Measurements from ENCODE around the gene RAP1A.

The RAP1A gene

GRCh38 chr1:111649648-111650047 lies 30.1 kb downstream of the RAP1A start:
- Histone ChIP-seq H3F3A (ENCODE audit: insufficient read depth, low read length) (no peaks in the 10 kb centered on the region), H3K4me1 (ENCODE audit: low read length) (no peaks in the 10 kb centered on the region), H3K4me3 (ENCODE audit: low read length) (no peak overlapping the region), H3K36me3 (replicated peaks; ENCODE audit: insufficient read depth, low read length) (no peaks in the 10 kb centered on the region), H3K9me3 (replicated peaks; ENCODE audit: insufficient read depth, low read length) (no peaks in the 10 kb centered on the region), H3K27me3 (replicated peaks; ENCODE audit: insufficient read depth, low read length) (no peaks in the 10 kb centered on the region), H3K27ac (ENCODE audit: low read length) (no peak overlapping the region), H3K9ac (ENCODE audit: low read length) (no peak overlapping the region), H3K9me2 (replicated peaks; ENCODE audit: insufficient read depth, low read length) (no peaks in the 10 kb centered on the region), H2AFZ (ENCODE audit: low read length) (no peak overlapping the region), H4K20me1 (ENCODE audit: insufficient read depth, low read length) (no peaks in the 10 kb centered on the region), H3K4me2 (ENCODE audit: low read depth, low read length) (no peak overlapping the region), H3K79me2 (ENCODE audit: low read length) (peaks cover 60% of the 10 kb centered on the region)
- no peak for DNase-seq
- TF ChIP-seq, protein P1, sequence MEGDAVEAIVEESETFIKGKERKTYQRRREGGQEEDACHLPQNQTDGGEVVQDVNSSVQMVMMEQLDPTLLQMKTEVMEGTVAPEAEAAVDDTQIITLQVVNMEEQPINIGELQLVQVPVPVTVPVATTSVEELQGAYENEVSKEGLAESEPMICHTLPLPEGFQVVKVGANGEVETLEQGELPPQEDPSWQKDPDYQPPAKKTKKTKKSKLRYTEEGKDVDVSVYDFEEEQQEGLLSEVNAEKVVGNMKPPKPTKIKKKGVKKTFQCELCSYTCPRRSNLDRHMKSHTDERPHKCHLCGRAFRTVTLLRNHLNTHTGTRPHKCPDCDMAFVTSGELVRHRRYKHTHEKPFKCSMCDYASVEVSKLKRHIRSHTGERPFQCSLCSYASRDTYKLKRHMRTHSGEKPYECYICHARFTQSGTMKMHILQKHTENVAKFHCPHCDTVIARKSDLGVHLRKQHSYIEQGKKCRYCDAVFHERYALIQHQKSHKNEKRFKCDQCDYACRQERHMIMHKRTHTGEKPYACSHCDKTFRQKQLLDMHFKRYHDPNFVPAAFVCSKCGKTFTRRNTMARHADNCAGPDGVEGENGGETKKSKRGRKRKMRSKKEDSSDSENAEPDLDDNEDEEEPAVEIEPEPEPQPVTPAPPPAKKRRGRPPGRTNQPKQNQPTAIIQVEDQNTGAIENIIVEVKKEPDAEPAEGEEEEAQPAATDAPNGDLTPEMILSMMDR (IDR thresholded peaks at IDR 0.05; ENCODE audit: low read length) = no peak
- TF ChIP-seq EZH2phosphoT487 (IDR thresholded peaks at IDR 0.05; ENCODE audit: low read length) (no peak), EZH2 (optimal IDR thresholded peaks at IDR 0.05; ENCODE audit: low read depth, low read length) (no peak)

- H3K9ac ChIP-seq (ENCODE audit: low read length) = no peak overlapping the region
- no peak overlapping the region for H3K27ac ChIP-seq (ENCODE audit: low read length)
- H3K36me3 ChIP-seq (replicated peaks; ENCODE audit: insufficient read depth, low read length) = no peaks in the 10 kb centered on the region
- DNase-seq = no peak
- no peaks in the 10 kb centered on the region for H3K9me3 ChIP-seq (replicated peaks; ENCODE audit: insufficient read depth, low read length)
- no peaks in the 10 kb centered on the region for H3K4me1 ChIP-seq (ENCODE audit: low read length)
- H4K20me1 ChIP-seq (ENCODE audit: insufficient read depth, low read length) = no peaks in the 10 kb centered on the region
- H3K27me3 ChIP-seq (replicated peaks; ENCODE audit: insufficient read depth, low read length) = no peaks in the 10 kb centered on the region
- no peak overlapping the region for H2AFZ ChIP-seq (ENCODE audit: low read length)
- H3F3A ChIP-seq (ENCODE audit: insufficient read depth, low read length) = no peaks in the 10 kb centered on the region
- H3K4me2 ChIP-seq (ENCODE audit: low read depth, low read length) = no peak overlapping the region
- no peaks in the 10 kb centered on the region for H3K9me2 ChIP-seq (replicated peaks; ENCODE audit: insufficient read depth, low read length)
- peaks cover 50% of the 10 kb centered on the region for H3K79me2 ChIP-seq (ENCODE audit: low read length)
- TF ChIP-seq EZH2 (optimal IDR thresholded peaks at IDR 0.05; ENCODE audit: low read depth, low read length) = no peak
- TF ChIP-seq EZH2phosphoT487 (IDR thresholded peaks at IDR 0.05; ENCODE audit: low read length) = no peak
- TF ChIP-seq, protein P1 (IDR thresholded peaks at IDR 0.05; ENCODE audit: low read length) = no peak
- H3K4me3 ChIP-seq (ENCODE audit: low read length) = no peak overlapping the region
Observed at GRCh38 chr1:111653709-111654108, 34.1 kb downstream of the RAP1A start.

DNA sequence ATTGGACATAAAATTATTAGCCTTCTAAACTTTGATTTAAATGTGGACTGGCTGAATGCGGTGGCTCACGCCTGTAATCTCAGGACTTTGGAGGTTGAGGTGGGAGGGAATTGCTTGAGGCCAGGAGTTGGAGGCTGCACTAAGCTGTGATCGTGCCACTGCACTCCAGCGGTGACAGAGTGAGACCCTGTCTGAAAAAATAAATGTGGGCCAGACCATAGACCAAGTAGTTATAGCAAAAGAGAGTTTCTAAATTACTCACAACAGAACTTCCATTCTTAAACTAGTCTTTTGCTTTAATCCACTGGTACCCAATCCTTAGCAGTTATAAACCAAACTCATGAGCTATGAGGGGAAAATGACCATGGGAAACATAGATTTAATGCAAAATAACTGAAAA lies 35.2 kb downstream of the RAP1A start:
- Histone ChIP-seq H4K20me1 (ENCODE audit: insufficient read depth, low read length) (no peaks in the 10 kb centered on the region), H3K36me3 (replicated peaks; ENCODE audit: insufficient read depth, low read length) (no peaks in the 10 kb centered on the region), H3K79me2 (ENCODE audit: low read length) (peaks cover 49% of the 10 kb centered on the region), H3K4me2 (ENCODE audit: low read depth, low read length) (no peak overlapping the region), H3K4me1 (ENCODE audit: low read length) (0 out of 2 replicates have a peak, but pooled peaks cover 1% of the 10 kb centered on the region), H3K9me2 (replicated peaks; ENCODE audit: insufficient read depth, low read length) (no peaks in the 10 kb centered on the region), H3K9ac (ENCODE audit: low read length) (no peak overlapping the region), H3K9me3 (replicated peaks; ENCODE audit: insufficient read depth, low read length) (no peaks in the 10 kb centered on the region), H2AFZ (ENCODE audit: low read length) (no peak overlapping the region), H3K27ac (ENCODE audit: low read length) (no peak overlapping the region), H3F3A (ENCODE audit: insufficient read depth, low read length) (no peaks in the 10 kb centered on the region), H3K4me3 (ENCODE audit: low read length) (no peak overlapping the region), H3K27me3 (replicated peaks; ENCODE audit: insufficient read depth, low read length) (no peaks in the 10 kb centered on the region)
- TF ChIP-seq, protein P1 (IDR thresholded peaks at IDR 0.05; ENCODE audit: low read length) = no peak
- TF ChIP-seq EZH2 (optimal IDR thresholded peaks at IDR 0.05; ENCODE audit: low read depth, low read length) = no peak
- no peak for TF ChIP-seq EZH2phosphoT487 (IDR thresholded peaks at IDR 0.05; ENCODE audit: low read length)
- DNase-seq = no peak
